HG03378 (cell line): ENCODE results near the gene TM4SF4.

Experiments used
- ATAC-seq: cut with Tn5 transposase; IDR thresholded peaks from one replicate; pipeline ENCODE4 v1.9.1; 2021; ENCODE audit warnings: mild to moderate bottlenecking, moderate library complexity; ENCODE audit not compliant: unreplicated experiment

TM4SF4 gene

DNA sequence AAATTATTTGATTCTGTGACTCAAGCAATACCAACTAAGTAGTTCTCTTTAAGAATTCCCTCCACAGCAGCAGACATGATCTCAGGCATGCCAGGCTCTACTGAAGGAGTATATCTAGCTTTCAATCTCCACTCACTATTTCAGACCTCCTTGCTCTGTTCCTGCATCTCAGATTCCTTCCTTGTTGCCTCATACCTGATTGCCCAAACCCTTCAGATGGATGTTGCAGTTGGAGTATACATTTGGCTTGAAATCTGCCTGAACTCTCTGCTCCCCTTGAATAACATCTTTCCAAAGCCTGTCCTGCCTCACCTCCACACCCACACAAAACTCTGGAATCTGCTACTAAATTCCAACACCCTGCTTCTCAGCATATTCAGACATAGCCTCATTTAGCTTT is 19.8 kb upstream of the TM4SF4 start:
- ATAC-seq: no peak

DNA sequence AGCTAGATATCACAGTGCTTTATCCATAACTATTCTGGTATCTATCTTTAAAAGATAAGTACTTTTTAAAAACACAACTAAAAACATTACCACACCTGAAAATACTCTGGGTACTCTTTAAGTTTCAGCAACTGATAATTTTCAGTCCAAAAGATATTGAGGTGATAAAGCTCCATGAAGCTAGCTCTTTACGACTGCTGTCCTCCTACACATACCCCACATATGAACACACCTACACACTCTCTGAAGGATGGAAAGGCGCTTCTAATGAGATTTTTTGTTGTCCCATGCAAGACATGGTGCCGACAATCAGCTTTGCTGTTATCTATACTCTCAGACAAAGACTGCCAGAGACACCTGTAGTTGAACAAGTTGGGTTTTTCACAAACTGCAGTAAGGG is 19.1 kb upstream of the TM4SF4 start:
- ATAC-seq: no peak

DNA sequence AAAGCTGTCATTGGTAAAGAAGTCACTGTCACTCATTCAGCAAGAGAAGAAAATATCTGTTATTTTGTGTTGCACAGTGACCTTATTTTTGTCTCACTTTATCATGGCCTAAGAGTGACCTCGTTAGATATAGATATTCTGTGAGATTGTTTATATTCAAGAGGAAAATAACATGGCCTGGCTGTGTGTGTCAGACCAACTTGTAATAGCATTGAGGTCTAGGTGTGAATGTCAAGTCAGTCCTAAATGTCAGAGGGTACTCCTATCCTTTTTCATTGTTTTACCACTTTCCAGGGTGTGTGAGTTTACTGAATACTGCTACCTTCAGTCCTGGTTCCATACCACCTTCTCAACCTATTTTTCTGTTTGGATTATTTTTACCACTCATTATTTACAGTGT is 18.5 kb upstream of the TM4SF4 start:
- no peak for ATAC-seq

GRCh38 chr3:149459491-149460059 is 14.9 kb upstream of the TM4SF4 start:
- no peak for ATAC-seq

- no peak for ATAC-seq
These were observed 14.4 kb upstream of the TM4SF4 start for GRCh38 chr3:149460117-149460516.

- no peak for ATAC-seq
These were observed 12.4 kb upstream of the TM4SF4 start for GRCh38 chr3:149462051-149462450.

- no peak for ATAC-seq
These were observed 11.9 kb upstream of the TM4SF4 start for GRCh38 chr3:149462581-149463011.

- no peak for ATAC-seq
These were observed 10.6 kb upstream of the TM4SF4 start for GRCh38 chr3:149463921-149464320.

DNA sequence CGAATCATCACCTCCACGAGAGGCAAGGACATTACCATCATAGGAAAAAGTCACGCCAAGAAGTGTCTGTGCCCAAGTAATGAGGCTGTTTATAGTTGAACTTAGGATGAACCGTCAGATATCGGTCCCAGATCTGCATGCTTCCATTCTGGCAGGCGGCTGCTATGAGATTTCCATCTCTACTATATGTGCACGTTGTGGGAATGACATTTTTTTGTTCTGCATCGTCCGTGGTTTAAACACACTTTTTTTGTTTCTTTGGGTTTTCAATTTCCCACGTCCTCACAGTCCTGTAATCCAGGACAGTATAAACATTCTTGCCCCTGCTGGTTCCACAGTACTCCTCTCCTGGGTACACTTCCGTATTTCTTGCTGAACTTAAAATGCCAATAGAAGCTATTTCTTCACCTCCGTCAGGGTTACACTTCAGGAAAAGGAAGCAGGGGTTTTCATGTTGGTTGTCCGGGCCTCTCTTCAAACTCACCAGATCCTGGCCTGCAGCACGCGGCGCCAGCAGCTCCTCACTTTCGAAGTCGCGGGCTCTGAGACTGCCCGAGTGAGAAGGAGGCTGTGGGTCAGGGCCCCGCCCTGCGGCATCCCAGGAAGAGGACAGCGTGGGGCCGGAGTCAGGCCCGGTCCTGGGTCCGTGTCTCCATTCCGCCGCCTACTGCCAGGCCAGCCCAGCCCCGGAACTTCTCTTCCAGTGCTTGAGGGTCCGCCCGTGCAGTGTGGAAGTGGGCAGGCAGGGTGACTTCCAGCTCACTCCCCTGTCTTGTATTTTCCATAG is 9.8 kb upstream of the TM4SF4 start:
- ATAC-seq: no peak

GRCh38 chr3:149465351-149465883 is 9.1 kb upstream of the TM4SF4 start:
- ATAC-seq: no peak

- no peak for ATAC-seq
These were observed 8.3 kb upstream of the TM4SF4 start for GRCh38 chr3:149466192-149466591.

DNA sequence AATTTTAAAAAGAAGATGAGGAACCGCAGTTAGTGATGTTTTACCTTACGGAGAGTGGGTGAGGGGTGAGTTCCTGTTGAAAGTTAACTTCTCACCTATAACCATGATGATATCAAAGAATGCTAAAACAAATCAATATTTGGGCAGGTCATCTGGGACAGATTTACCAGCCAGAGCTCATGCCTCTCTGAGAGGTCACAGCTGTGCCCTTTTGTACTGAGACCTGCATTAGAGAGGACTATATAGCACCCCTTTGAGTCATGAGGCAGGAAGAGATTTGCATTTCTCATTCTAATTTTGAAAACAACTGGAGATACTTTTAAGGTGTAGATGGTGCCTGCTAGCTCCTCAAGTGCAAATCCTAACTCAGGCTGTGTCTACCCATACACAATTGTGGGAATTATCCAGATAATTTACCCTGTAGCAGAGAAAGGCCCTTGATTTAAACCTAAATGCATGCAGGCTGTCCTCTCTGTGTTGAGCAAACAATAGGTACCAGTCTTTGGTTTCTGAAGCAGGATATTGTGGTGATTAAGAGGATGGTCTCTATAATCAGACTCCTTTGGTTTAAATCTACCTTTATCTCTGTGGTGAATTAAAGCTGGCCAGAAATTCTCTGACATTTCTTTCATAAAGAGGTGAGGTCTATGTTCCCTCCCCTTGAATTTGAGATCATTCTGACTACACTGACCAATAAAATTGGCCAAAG is 5.8 kb upstream of the TM4SF4 start:
- ATAC-seq: peak; percentile 95

GRCh38 chr3:149470381-149470780 is 4.1 kb upstream of the TM4SF4 start:
- no peak for ATAC-seq

- no peak for ATAC-seq
These were observed 2.3 kb upstream of the TM4SF4 start for GRCh38 chr3:149472030-149472797.

GRCh38 chr3:149473357-149474249 is 894 bp upstream of the TM4SF4 start:
- no peak for ATAC-seq

- ATAC-seq: no peak
These were observed 1.1 kb downstream of the TM4SF4 start for GRCh38 chr3:149475451-149476060.

DNA sequence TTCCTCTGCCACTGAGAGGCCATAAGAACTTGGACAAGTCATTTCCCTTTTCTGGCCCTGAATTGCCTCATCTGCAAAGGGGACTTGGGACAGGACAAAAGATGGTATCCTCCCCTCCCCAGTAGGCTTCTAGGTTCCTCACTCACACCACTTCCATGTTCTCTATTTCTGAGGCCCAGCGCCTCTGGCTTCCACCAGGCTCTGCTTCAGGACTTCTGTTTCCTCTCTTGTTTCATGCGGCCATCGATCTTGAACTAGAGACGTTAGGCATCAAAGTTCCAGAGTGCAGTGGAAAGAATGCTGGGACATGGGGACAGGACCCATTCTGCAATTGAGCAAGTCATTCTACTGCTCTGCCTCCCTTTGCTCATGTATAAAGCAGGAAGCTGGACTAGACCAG is 1.7 kb downstream of the TM4SF4 start:
- ATAC-seq: no peak

- ATAC-seq: no peak
These were observed 5.3 kb downstream of the TM4SF4 start for GRCh38 chr3:149479621-149480325.
